GM18499 (cell line): ENCODE data around the gene MAP1LC3B2.
A peak's percentile ranks its signal among the peaks of the same experiment; 100 is the strongest.

Experiments used
- ATAC-seq: cut with Tn5 transposase; IDR thresholded peaks from one replicate; pipeline ENCODE4 v1.9.1; 2021; ENCODE audit warnings: moderate number of reproducible peaks; ENCODE audit not compliant: insufficient read depth, unreplicated experiment

MAP1LC3B2 gene

DNA sequence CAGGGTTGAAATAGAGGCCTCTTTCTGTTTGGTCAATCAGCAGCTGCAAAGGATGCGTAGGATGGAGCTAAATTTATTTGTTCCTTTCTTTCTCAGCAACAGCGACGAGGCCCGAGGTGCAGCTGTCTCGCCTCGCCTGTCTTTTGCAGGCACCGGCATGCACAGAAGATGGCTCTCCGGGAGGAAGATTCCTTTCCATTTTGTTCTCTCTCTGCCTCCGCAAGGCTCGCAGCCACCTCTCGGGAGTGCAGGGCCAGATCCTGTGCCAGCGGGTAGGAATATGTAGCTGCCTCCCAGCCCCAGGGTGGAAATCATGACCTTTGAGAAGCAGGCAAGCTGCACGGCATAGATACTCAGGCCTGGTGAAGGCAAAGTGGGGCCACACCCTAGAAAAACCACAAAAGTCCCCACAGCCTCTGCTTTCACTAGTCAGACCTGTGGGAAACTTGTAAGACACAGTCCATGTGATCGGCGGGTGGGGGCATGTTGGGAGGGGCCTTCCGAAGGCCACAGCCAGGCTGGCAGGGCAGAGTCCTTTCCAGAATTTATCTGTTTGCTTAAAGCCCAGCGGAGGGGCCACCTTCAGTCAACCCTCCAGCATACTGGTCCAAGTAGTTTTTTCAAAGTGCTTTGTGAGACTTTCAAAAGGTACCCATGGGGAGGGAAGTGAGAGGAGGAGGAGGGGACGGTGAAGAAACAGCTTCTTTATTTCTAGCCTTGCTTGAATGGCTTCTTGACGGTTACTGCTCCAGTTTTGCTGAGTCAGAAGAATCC lies at the start of gene MAP1LC3B2:
MAP1LC3B2 (plus strand) TSS at position 220 of the 774 bp plus-strand sequence. CDS start 16,562 bp downstream, outside the sequence.
- ATAC-seq = peak; percentile 57

DNA sequence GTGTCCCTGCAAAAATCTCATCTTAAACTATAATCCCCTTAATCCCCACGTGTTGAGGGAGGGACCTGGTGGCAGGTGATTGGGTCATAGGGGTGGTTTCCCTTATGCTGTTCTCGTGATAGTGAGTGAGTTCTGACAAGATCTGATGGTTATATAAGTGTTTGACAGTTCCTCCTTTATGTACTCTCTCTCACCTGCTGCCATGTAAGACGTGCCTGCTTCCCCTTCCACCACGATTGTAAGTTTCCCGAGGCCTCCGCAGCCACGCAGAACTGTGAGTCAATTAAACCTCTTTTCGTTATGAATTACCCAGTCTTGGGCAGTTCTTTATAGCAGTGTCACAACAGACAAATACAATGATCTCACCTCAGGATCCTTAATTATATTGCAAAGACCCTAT lies 45.2 kb upstream of the MAP1LC3B2 start:
- no peak for ATAC-seq

DNA sequence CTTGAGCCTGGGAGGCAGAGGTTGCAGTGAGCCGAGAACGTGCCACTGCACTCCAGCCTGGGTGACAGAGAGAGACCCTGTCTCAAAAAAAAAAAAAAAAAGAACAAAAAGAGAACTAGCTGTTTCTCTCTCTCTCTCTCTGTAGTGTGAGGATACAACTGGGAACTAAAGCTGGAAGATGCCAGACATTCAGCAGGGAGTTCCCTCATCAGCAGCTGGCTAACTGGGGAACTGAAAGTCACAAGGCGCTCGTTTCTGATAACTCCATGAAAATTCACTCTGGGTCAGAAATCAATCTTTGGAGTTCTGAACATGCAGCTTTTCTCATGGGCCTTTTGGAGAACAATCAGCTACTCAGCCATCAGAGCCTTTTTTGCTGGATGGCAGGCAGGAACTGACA lies 43.5 kb upstream of the MAP1LC3B2 start:
- no peak for ATAC-seq

DNA sequence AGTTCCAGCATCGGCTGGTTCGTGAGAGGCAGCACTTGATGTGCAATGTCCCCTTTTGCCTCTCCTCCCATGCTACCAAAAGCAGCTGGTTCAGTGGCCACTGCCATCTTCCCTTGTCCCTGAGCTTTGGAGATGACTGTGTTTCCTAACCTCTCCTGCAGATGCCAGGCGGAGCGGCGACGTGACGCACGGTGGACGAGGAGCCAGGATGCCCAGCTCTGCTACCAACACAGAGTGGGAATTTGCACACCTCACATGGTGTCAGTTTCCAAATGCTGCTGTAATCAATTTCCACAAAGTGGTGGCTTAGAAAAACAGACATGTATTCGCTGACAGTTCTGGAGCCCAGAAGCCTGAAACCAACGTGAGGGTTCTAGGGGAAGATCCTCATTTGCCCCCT lies 42.5 kb upstream of the MAP1LC3B2 start:
- ATAC-seq = no peak

DNA sequence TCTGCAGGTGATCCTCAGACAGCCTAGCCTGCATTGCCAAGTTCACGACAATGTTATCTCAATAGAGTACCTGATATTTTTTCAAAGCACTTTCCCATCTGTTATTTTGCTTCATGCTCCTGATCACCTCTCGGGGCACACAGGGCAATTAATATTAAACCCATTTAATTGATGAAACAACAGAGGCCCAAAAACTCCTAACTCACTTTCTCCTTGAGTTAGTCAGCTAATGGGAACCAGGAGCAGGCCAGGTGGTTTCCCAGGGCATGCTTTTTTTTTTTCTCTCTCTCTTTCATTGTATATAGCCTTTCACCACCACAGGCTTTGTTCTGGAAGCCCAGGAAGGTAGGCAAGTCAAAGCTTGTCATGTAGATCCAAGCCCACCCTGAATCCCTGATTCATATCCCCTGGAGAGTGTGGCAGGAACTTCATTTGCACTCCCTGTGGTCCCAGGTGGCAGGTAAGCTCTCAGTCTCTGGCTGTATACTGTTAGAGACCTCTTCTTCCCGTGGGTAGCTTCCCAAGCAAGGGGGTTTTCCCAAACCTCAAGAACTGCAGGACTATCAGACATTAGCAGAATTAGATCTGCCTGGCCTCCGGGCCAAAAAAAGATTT lies 41.6 kb upstream of the MAP1LC3B2 start:
- ATAC-seq = no peak

DNA sequence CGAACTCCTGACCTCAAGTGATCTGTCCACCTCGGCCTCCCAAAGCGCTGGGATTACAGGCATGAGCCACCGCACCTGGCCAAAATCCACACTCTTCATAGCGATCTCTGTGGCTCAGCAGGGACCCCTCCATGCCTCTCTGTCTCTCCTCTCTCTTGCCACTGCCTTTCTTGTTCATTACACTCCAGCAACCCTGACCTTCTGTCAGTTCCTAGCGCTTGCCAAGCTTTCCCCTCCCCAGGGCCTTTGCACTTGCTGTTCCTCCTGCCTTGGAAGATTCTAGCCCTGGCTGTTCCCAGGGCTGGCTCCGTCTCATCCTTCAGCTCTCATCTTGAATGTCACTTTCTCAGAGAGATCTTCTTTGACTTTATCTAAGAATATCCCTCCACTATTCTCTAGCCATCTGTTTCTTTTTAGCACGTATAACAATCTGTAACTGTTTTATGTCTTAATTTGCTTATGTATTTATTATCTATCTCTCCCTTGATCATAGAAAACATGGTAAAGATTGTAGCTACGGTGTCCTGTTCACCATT lies 38.9 kb upstream of the MAP1LC3B2 start:
- ATAC-seq = no peak

DNA sequence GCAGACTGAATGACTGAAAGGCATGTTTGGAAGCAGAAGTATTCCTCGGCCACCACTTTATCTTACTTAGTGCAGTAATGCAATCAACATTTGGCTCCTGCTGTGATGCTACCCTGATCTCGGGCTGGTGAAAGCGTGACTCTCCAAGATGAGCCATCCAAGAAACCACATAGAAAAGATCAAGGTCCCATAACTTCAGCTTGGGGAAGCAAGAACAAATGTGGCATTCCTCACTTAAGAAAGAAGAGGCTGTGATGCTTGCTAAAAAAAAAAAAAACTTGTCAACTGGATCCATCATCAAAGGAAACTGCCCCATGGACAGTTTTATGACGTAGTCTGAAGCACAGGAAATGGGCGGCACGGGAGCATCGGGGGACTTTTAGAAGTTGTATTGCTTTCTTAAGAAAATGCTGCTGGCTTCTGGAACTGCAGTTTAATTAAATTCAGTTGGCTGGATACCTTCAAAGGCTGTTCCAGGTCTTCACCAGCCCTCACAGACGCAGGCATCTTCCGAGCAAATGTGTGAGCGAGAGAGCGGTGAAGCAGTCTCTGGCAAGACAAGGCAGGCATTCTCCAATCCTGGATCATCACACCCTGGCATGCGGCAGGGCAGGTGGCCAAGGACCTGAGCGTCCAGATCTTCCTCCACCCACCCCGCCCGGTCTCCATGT lies 38.2 kb upstream of the MAP1LC3B2 start:
- ATAC-seq = no peak

DNA sequence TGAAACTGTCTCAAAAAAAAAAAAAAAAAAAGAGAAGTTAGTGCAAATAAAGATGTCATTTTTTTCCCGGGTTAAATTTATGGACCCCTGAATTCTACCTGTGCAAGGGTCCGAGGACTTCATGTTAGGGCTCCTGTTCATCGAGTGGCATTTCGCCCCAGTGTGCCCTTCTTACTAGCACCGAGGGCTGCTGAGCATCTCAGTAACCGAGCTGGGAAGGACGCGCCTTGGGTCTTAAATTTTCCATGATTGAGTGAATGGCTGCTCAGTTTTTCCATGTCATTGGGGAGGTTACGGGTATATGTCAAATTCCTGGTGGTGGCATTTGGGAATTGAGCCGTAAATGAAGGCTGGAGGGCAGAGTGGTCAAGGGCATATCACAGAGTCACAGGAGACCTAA lies 34.9 kb upstream of the MAP1LC3B2 start:
- ATAC-seq = no peak

DNA sequence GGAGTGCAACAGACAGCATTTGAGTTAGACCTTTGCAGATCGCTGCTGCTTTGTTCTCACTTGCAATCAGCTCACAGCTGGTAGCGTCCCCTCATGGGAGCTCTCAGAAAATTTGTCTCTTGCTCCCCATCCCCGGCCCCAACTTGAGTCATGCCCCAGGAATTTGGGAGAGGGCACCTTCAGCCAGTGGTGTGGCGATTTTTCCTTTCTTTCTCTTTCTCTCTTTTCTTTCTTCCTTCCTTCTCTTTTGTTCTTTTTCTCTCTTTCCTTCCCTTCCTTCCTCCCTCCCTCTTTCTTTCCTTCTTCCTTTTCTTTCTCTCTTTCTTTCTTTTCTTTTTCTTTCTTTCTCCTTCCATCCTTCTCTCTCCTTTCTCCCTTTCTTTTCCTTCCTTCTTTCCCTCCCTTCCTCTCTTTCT lies 34.2 kb upstream of the MAP1LC3B2 start:
- ATAC-seq = no peak

DNA sequence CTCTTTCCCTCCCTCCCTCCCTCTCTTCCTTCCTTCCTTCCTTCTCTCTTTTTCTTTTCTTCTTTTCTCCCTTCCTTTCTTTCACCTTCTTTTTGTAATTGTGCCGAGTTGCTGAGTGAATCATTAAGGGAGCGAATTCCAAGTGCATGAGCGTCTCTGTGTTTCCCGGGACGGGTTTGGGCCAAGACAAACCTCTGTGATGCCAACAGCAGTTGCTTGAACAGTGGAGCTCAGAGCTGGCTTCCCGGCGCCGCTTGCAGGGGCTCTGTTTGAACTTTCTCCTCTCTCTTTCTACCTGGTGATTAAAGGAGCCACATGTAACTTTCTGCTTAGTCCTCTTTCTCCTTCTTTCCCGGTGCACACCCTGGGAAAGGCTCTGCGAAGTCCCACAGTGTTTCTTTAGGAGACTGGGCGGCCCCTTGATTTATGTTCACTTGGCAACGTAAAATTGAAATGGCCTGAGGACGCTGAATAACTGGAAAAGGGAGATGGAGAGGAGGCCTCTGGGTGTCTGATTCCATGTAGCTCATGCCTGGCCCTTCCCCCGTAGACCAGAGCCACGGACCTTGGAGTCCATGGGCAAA lies 33.7 kb upstream of the MAP1LC3B2 start:
- ATAC-seq = no peak

DNA sequence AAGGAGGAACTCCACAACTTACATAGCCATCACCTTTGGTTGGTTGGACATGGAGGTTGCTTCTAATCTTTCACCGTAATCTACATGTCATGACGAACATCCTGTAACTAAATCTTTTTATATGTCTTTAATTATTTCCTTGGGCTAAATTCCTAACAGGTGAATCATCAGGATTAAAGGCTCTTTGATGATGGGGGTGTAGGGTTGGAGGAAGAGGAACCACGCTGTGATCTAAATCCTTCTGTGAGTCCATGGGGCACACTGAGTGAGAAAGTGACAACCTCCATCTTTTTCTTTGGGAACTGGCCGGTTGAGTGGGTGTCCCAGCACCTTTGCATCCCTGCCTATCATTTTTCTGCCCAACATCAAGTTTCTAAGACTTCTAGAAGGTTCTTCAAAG lies 31.1 kb upstream of the MAP1LC3B2 start:
- no peak for ATAC-seq

DNA sequence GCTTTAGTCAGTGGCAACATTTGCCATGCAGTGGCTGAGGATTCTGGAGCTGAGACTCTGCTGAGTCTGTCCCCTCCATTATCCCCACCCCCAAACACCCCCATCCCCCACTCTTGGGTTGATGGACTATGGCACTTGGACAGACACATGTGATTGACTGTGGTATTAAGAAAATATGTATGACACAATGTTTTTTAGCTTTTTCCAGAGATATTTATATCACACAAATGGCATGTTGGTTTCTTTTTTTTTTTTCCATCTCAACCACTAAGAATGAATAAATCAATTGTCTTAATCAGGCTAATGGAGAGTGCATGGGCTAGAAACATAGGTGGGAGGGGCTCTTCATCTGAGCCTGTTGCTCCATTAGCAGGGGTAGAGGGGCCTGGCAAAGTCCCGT lies 30.7 kb upstream of the MAP1LC3B2 start:
- ATAC-seq = no peak

DNA sequence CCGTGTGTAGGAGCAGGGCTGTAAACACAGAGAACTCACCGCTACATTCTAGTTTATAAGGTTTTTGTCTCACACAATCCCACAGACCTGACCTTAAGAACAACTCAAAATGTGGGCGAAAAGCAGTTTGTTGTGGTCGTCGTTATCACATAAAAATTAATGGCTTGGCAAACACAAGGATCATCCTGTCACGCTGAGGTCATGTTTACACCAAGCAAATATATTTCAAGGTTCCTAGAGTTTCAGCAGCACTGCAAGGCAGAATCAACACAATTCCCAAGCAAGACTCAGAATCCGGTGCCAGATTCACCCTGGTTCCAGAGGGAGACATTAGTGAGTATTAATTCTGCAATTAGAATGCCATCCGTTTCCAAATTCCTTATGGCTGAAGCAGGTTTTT lies 30.1 kb upstream of the MAP1LC3B2 start:
- no peak for ATAC-seq

DNA sequence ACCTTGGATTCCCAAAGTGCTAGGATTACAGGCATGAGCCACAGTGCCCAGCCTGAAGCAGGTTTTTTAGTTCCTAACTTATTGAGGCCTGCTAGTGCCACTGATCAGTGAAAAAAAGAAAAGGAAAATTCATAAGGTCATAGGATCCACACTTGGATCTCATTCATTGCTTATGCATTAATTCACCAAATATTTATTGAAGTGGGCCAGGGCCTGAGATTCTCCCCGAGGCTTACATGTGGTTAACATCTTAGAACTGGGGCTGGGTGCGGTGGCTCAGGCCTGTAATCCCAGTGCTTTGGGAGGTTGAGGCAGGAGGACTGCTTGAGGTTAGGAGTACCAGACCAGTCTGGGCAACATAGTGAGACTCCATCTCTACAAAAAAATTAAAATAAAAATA lies 29.5 kb upstream of the MAP1LC3B2 start:
- no peak for ATAC-seq

DNA sequence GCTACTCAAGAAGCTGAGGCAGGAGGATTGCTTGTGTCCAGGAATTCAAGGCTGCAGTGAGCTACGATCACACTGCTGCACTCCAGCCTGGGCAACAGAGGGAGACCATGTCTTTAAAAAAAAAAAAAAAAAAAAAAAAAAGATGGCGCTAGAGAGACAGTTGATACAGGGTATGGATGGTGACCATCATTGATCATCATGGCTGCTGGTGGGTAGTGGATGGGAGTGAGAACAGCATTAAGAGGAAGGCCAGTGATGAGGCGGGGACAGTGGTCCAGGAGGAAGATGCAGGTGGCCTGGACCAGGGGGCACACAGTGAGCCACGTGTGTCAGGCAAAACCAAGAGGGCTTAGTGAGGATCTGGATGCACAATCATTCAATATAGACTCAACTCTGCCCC lies 26.8 kb upstream of the MAP1LC3B2 start:
- no peak for ATAC-seq

DNA sequence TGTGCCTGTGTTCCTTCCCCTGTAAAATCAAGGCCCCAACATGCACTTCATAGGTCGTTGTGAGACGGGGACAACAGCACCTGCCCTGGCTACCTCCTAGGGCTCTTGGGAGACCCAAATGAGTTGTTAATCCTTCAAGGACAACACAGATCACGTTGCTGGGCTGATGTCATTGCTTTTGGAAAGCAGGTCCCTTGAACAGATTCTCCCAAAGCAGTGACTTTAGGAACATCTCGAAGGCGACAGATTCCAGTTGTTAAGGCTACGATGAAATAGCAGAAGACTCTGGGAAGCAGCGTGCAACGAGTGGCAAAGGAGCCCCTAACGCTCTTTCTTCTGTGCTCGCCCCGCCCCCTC lies 26.2 kb upstream of the MAP1LC3B2 start:
- no peak for ATAC-seq

DNA sequence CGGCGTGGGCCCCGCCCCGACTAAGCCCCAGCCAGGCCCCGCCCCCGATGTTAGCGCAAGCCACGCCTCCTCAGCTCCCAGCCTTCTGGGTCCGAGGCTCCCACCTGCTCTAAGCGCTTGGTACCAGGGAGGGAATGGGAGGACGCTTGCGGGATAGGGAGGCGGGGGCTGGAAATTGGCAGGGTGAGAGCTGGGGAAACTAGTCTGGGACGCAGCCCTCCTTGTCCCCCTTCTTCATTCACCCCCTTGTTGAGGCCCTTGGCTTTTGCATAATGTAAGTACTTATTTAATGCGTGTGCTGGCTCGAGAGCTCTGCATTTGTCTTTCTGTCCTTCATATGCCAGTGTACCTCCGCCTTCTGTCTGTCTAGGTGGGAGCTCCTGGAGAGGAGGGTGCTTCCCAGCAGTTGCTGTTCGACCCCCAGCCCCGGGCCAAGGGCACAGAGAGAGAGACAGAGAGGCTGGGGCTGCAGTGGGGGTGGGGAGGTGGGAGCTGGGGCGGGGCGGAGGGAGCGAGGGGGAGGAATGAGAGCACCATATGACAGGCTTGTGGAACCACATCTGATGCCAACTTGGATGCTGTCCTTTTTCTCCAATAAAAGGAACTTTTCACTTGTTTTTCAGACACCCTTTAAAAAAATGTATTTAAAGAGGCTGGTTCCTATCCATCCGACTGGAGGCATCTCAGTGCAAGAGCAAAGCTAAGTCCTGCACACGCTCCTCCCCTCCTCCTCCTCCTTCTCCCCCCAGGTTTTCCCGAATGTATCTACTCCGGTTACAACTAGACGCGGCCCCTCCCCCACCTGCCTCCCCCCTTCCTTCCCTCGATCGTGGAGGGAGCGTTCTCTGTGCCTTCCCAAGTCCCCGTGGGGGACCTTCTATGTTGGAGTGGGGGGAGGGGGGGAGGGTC lies 25.6 kb upstream of the MAP1LC3B2 start:
- ATAC-seq = no peak

DNA sequence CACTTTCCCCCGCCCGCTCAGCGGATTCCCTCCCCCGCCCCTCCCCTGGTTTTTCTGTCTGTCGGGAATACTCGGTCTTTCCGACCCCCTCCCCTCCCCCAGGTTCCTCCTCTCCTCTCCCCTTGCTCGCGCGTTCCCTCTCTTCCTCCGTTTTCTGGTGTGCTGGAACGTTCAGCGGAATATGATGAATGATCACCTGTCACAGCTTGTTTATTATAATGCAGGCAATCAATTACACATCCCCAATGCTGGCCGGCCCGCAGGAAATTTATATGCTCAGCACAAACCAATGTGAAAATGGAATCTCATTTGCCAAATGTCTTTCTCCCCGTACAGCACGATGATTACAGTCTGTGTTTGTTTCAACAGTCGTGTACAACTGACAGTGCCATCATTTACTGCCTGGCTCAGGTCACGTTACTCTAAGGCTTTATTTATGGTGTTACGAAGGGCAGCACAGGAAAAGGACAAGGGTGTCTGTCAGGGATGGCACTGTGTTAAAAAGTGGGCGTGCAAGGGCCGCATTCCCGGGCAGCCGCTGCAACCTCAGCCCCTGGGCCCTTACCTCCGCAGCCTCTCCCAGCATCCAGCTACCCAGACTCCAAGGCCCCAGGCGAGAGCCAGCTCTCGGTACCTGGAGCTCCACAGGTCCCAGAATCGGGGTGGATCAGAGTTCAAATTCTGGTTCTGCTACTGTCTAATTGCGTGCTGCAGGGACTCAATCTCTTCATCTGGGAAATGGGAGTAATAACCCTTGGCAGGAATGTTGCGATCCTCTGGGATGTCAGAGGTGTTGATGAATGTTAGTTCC lies 24.7 kb upstream of the MAP1LC3B2 start:
- no peak for ATAC-seq

DNA sequence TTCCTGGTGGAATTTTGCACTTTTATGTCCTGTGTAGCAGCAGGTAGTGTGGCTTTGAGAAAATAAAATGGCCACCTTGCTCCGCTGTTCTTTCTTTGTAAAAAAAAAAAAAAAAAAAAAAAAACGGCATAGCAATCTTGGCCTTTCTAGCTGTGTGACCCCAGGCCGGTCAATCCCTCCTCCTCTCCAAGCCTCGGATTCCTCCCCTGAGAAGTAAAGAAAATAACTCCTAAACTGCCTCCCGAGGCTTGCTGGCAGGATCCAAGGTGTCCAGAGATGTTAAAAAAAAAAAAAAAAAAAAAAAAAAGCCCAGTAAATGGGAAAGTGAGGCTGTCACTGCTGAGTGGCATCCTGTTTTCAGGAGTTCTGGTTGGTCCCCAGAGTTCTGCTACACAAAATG lies 23.9 kb upstream of the MAP1LC3B2 start:
- no peak for ATAC-seq
